CD14-positive monocyte (primary cell): ENCODE measurements around the gene ARID1B. TPM values are rescaled to one million over a fixed set of nuclear protein-coding genes. Genes with fewer than 3 reads are reported as not detected.
A peak's percentile ranks its signal among the peaks of the same experiment; 100 is the strongest.

Experiments
- DNase-seq, 3 donors: peaks; one replicate each; pipeline ENCODE4 v3.0.0-alpha.2; 2011 to 2022
- H2AFZ ChIP-seq: 2 replicates; pipeline ENCODE4 v1.6.0; 2012; ENCODE audit warnings: mild to moderate bottlenecking, low read depth, low read length, inconsistent platforms; ENCODE audit not compliant: insufficient read depth, poor library complexity, severe bottlenecking
- H3K27ac ChIP-seq, 2 donors: 1 replicate in 1 of 2; 2 replicates in 1 of 2; pipeline ENCODE4 v1.5.1; 2012 to 2013; ENCODE audit warnings: low read length in 2 of 2, control low read depth in 1 of 2, inconsistent platforms in 1 of 2, low read depth in 1 of 2, mild to moderate bottlenecking in 1 of 2
- H3K27me3 ChIP-seq, 2 donors: one replicate each; pipeline versions ENCODE4 v1.6.0 to v1.6.1; 2011 to 2013; ENCODE audit warnings: low read length in 2 of 2; ENCODE audit not compliant: control insufficient read depth in 2 of 2, insufficient read depth in 2 of 2
- H3K36me3 ChIP-seq, 2 donors: replicated peaks in 1 of 2; 1 replicate in 1 of 2; 2 replicates in 1 of 2; pipeline versions ENCODE4 v1.5.1 to v1.6.1; 2012 to 2013; ENCODE audit warnings: low read length in 2 of 2, control low read depth in 1 of 2, inconsistent platforms in 1 of 2, mild to moderate bottlenecking in 1 of 2; ENCODE audit not compliant: insufficient read depth in 2 of 2, control insufficient read depth in 1 of 2
- H3K4me1 ChIP-seq, 2 donors: 1 replicate in 1 of 2; 2 replicates in 1 of 2; pipeline versions ENCODE4 v1.5.1 to v1.6.1; 2012 to 2013; ENCODE audit warnings: low read length in 2 of 2, control low read depth in 1 of 2, inconsistent platforms in 1 of 2, mild to moderate bottlenecking in 1 of 2, moderate library complexity in 1 of 2; ENCODE audit not compliant: insufficient read depth in 2 of 2, control insufficient read depth in 1 of 2
- H3K4me2 ChIP-seq: replicated peaks from 2 replicates; pipeline ENCODE3; 2012; ENCODE audit warnings: low read length, moderate library complexity, mild to moderate bottlenecking; ENCODE audit not compliant: poor library complexity, severe bottlenecking; ENCODE audit errors: extremely low read depth
- H3K4me3 ChIP-seq, 3 experiments: fragments of 200-600 bp in 1 of 3; sonication (generic) in 1 of 3; replicated peaks in 1 of 3; 1 replicate in 2 of 3; 2 replicates in 1 of 3; pipeline ENCODE4 v1.5.1; 2011 to 2013; ENCODE audit warnings: low read length in 3 of 3, mild to moderate bottlenecking in 3 of 3, control low read depth in 2 of 3, low read depth in 2 of 3, inconsistent platforms in 1 of 3, moderate library complexity in 1 of 3
- H3K79me2 ChIP-seq: 2 replicates; pipeline ENCODE4 v1.6.0; 2012; ENCODE audit warnings: mild to moderate bottlenecking, control low read depth, inconsistent platforms, low read length, moderate library complexity; ENCODE audit not compliant: insufficient read depth
- H3K9ac ChIP-seq: 2 replicates; pipeline ENCODE4 v1.6.0; 2017; ENCODE audit warnings: low read length, mild to moderate bottlenecking; ENCODE audit not compliant: insufficient read depth, poor library complexity, severe bottlenecking
- H3K9me3 ChIP-seq, 2 donors: replicated peaks in 1 of 2; 1 replicate in 1 of 2; 2 replicates in 1 of 2; pipeline versions ENCODE4 v1.5.1 to v1.6.1; 2012 to 2013; ENCODE audit warnings: low read length in 2 of 2, control low read depth in 1 of 2; ENCODE audit not compliant: control insufficient read depth in 1 of 2, insufficient read depth in 1 of 2
- H4K20me1 ChIP-seq: 2 replicates; pipeline ENCODE4 v1.6.0; 2012; ENCODE audit warnings: mild to moderate bottlenecking, low read length, control low read depth, moderate library complexity; ENCODE audit not compliant: insufficient read depth
- H3K27ac Mint-ChIP-seq, 7 donors: one replicate each; pipeline ENCODE4 v1.8.0; 2020; ENCODE audit warnings: mild to moderate bottlenecking in 7 of 7, mixed read lengths in 7 of 7, moderate library complexity in 6 of 7, inconsistent platforms in 2 of 7
- H3K27me3 Mint-ChIP-seq, 3 donors: one replicate each; pipeline ENCODE4 v1.8.0; 2021 to 2022; ENCODE audit warnings: low read depth in 3 of 3, mild to moderate bottlenecking in 3 of 3, mixed read lengths in 3 of 3, moderate library complexity in 3 of 3, inconsistent platforms in 1 of 3
- H3K36me3 Mint-ChIP-seq, 2 donors: one replicate each; pipeline ENCODE4 v1.8.0; 2020; ENCODE audit warnings: mixed read lengths in 2 of 2, inconsistent platforms in 1 of 2, mild to moderate bottlenecking in 1 of 2
- H3K4me1 Mint-ChIP-seq: one replicate; pipeline ENCODE4 v1.8.0; 2020; ENCODE audit warnings: mild to moderate bottlenecking, mixed read lengths
- H3K4me3 Mint-ChIP-seq, 2 donors: one replicate each; pipeline ENCODE4 v1.8.0; 2020; ENCODE audit warnings: mild to moderate bottlenecking in 2 of 2, mixed read lengths in 2 of 2, moderate library complexity in 1 of 2
- H3K9me3 Mint-ChIP-seq, 7 donors: one replicate each; pipeline ENCODE4 v1.8.0; 2020 to 2022; ENCODE audit warnings: mixed read lengths in 7 of 7, mild to moderate bottlenecking in 6 of 7, moderate library complexity in 6 of 7, inconsistent platforms in 2 of 7
- CTCF ChIP-seq: fragments of 200-600 bp; IDR thresholded peaks from one replicate; pipeline ENCODE4 v1.8.0; 2022; ENCODE audit warnings: antibody characterized with exemption, mild to moderate bottlenecking
- WGBS: methylation state at CpG from one replicate; pipeline ENCODE4 v1.1.5; 2013; ENCODE audit warnings: missing lambda C conversion rate; ENCODE audit not compliant: insufficient coverage; 5-methylcytosine and 5-hydroxymethylcytosine counted together
- intact Hi-C, 2 donors: fragments of 100-400 bp; cut with micrococcal nuclease; formaldehyde crosslinking; loops; one replicate each; pipeline versions ENCODE4 v1.15.0 to v1.15.1; 2023
- polyA plus RNA-seq, 3 donors: library from polyadenylated mRNA; depleted of rRNA in 1 of 3; unstranded in 2 of 3; stranded (reverse) in 1 of 3; fragments of 300-500 nt in 2 of 3; fragments of >200 nt in 1 of 3; fragmentation: Illumina TruSeq in 2 of 3; gene quantifications; 1 replicate in 2 of 3; 2 replicates in 1 of 3; pipeline ENCODE4 v1.2.3, GENCODE V29; 2012 to 2021

ARID1B gene
- polyA plus RNA-seq, 3 donors = 3.2 to 22.1 (median 3.8) TPM

GRCh38 chr6:156950084-156950483 lies 172.9 kb downstream of the ARID1B start:
- Mint-ChIP-seq H3K4me1 (peaks cover 25% of the 10 kb centered on the region), H3K27me3 (no peaks in the 10 kb centered on the region), H3K9me3 (peaks cover 0 to 3% (median 0%) of the 10 kb centered on the region in 7 donors), H3K4me3 (no peak overlapping the region), H3K27ac (no peak overlapping the region), H3K36me3 (no peaks in the 10 kb centered on the region)
- TF ChIP-seq CTCF = no peak
- no peak for DNase-seq
- Histone ChIP-seq H3K9me3 (no peaks in the 10 kb centered on the region), H3K4me2 (no peak overlapping the region), H3K4me3 (no peak overlapping the region), H3K27me3 (no peaks in the 10 kb centered on the region), H3K9ac (no peak overlapping the region), H3K27ac (no peak overlapping the region), H3K79me2 (peaks cover 82% of the 10 kb centered on the region), H3K4me1 (no peaks in the 10 kb centered on the region), H4K20me1 (peaks cover 95% of the 10 kb centered on the region), H2AFZ (no peak overlapping the region), H3K36me3 (no peaks in the 10 kb centered on the region)
- intact Hi-C loops = no loop called here
- no CpG with 5 or more reads among the region's 2 CpGs for WGBS

- Histone ChIP-seq H2AFZ (no peak overlapping the region), H3K36me3 (no peaks in the 10 kb centered on the region), H3K9ac (no peak overlapping the region), H3K4me2 (no peak overlapping the region), H3K4me1 (no peaks in the 10 kb centered on the region), H4K20me1 (peaks cover 95% of the 10 kb centered on the region), H3K27me3 (no peaks in the 10 kb centered on the region), H3K79me2 (peaks cover 82% of the 10 kb centered on the region), H3K9me3 (no peaks in the 10 kb centered on the region), H3K27ac (no peak overlapping the region), H3K4me3 (no peak overlapping the region)
- no peak for DNase-seq
- H3K4me1 Mint-ChIP-seq = peaks cover 27% of the 10 kb centered on the region
- H3K9me3 Mint-ChIP-seq = peaks cover 0 to 3% (median 0%) of the 10 kb centered on the region in 7 donors
- no peaks in the 10 kb centered on the region for H3K36me3 Mint-ChIP-seq
- no peaks in the 10 kb centered on the region for H3K27me3 Mint-ChIP-seq
- H3K27ac Mint-ChIP-seq = peak overlapping the region in 1 of 7 donors; percentile 33
- no peak for TF ChIP-seq CTCF
- WGBS = 40% methylated on average over 1 of the region's 5 CpGs
- intact Hi-C loops = no loop called here
- H3K4me3 Mint-ChIP-seq = no peak overlapping the region
Observed at GRCh38 chr6:156950531-156950930, 173.4 kb downstream of the ARID1B start.
